Effector memory CD4-positive, alpha-beta T cell (primary cell): Measurements from ENCODE around the gene HHLA2.
"Not testable (repeated sequence)": the region's sequence is repeated elsewhere in the genome, so short reads cannot be mapped to it uniquely, and the experiment has no call there.

Source experiments
- DNase-seq, 3 donors: peaks; one replicate each; pipeline ENCODE4 v3.0.0-alpha.2; 2020
- H3K27ac ChIP-seq: 2 replicates; pipeline ENCODE4 v1.7.0; 2013; ENCODE audit warnings: mild to moderate bottlenecking, low read length, moderate library complexity; ENCODE audit not compliant: insufficient read depth, poor library complexity, severe bottlenecking
- H3K27me3 ChIP-seq: replicated peaks from 2 replicates; pipeline ENCODE4 v1.7.0; 2013; ENCODE audit warnings: mild to moderate bottlenecking, low read length; ENCODE audit not compliant: insufficient read depth, control insufficient read depth, poor library complexity, severe bottlenecking
- H3K36me3 ChIP-seq: 2 replicates; pipeline ENCODE4 v1.7.0; 2013; ENCODE audit warnings: mild to moderate bottlenecking, low read length, moderate library complexity; ENCODE audit not compliant: control insufficient read depth, insufficient read depth
- H3K4me1 ChIP-seq: 2 replicates; pipeline ENCODE4 v1.7.0; 2013; ENCODE audit warnings: low read length, mild to moderate bottlenecking; ENCODE audit not compliant: control insufficient read depth, insufficient read depth, poor library complexity, severe bottlenecking
- H3K4me3 ChIP-seq: 2 replicates; pipeline ENCODE4 v1.7.0; 2013; ENCODE audit warnings: low read length, low read depth, mild to moderate bottlenecking; ENCODE audit not compliant: insufficient read depth, poor library complexity, severe bottlenecking
- H3K9me3 ChIP-seq: 2 replicates; pipeline ENCODE4 v1.7.0; 2013; ENCODE audit warnings: mild to moderate bottlenecking, low read length, moderate library complexity; ENCODE audit not compliant: control insufficient read depth
- total RNA-seq, 3 donors: gene quantifications; one replicate each; lab custom pipeline; 2026; lab: John Stamatoyannopoulos, UW

Gene HHLA2
- total RNA-seq = 0.17 to 0.52 (median 0.39) reads per million in 3 donors

- Histone ChIP-seq H3K9me3 (no peaks in the 10 kb centered on the region), H3K4me3 (no peak within 1 kb of the TSS), H3K36me3 (no peaks in the 10 kb centered on the region), H3K27ac (no peak within 1 kb of the TSS), H3K4me1 (peaks cover 17% of the 10 kb centered on the region), H3K27me3 (no peaks in the 10 kb centered on the region)
- DNase-seq = no peak
These were observed at the start of gene HHLA2 for GRCh38 chr3:108296239-108296638. Gene HHLA2 (plus strand): TSS chr3:108296548. CDS start chr3:108351814, 55,266 bp downstream.

GRCh38 chr3:108250626-108251025 lies 45.7 kb upstream of the HHLA2 start:
- no peak overlapping the region for H3K27ac ChIP-seq
- no peaks in the 10 kb centered on the region for H3K4me1 ChIP-seq
- H3K27me3 ChIP-seq = no peaks in the 10 kb centered on the region
- no peaks in the 10 kb centered on the region for H3K9me3 ChIP-seq
- no peaks in the 10 kb centered on the region for H3K36me3 ChIP-seq
- no peak for DNase-seq
- no peak overlapping the region for H3K4me3 ChIP-seq

GRCh38 chr3:108251265-108251664 lies 45.1 kb upstream of the HHLA2 start:
- DNase-seq = no peak
- Histone ChIP-seq H3K27me3 (no peaks in the 10 kb centered on the region), H3K4me1 (no peaks in the 10 kb centered on the region)

GRCh38 chr3:108251844-108252243 lies 44.5 kb upstream of the HHLA2 start:
- H3K27me3 ChIP-seq = no peaks in the 10 kb centered on the region
- no peaks in the 10 kb centered on the region for H3K36me3 ChIP-seq
- no peaks in the 10 kb centered on the region for H3K4me1 ChIP-seq
- no peak for DNase-seq
- H3K9me3 ChIP-seq = no peaks in the 10 kb centered on the region
- no peak overlapping the region for H3K4me3 ChIP-seq
- no peak overlapping the region for H3K27ac ChIP-seq

More at GRCh38 chr3:108251265-108251664, 45.1 kb upstream of the HHLA2 start:
- Histone ChIP-seq H3K4me3 (no peak overlapping the region), H3K36me3 (no peaks in the 10 kb centered on the region), H3K9me3 (no peaks in the 10 kb centered on the region), H3K27ac (no peak overlapping the region)

GRCh38 chr3:108255131-108255530 lies 41.2 kb upstream of the HHLA2 start:
- Histone ChIP-seq H3K36me3 (no peaks in the 10 kb centered on the region), H3K27ac (no peak overlapping the region), H3K9me3 (no peaks in the 10 kb centered on the region), H3K4me1 (no peaks in the 10 kb centered on the region), H3K4me3 (no peak overlapping the region), H3K27me3 (no peaks in the 10 kb centered on the region)
- no peak for DNase-seq

- H3K4me1 ChIP-seq, H3K27me3 ChIP-seq, H3K27ac ChIP-seq, DNase-seq, H3K4me3 ChIP-seq, H3K36me3 ChIP-seq, H3K9me3 ChIP-seq: not testable (repeated sequence)
These were observed 31.6 kb upstream of the HHLA2 start for GRCh38 chr3:108264534-108265298.

GRCh38 chr3:108268235-108268634 lies 28.1 kb upstream of the HHLA2 start:
- not testable (repeated sequence) for H3K4me3 ChIP-seq, H3K9me3 ChIP-seq, H3K27ac ChIP-seq, H3K27me3 ChIP-seq, DNase-seq, H3K4me1 ChIP-seq, H3K36me3 ChIP-seq

- H3K27me3 ChIP-seq = no peaks in the 10 kb centered on the region
- DNase-seq = no peak
These were observed 24.7 kb upstream of the HHLA2 start for GRCh38 chr3:108271626-108272025.

GRCh38 chr3:108279066-108279465 lies 17.3 kb upstream of the HHLA2 start:
- not testable (repeated sequence) for DNase-seq, H3K4me3 ChIP-seq, H3K36me3 ChIP-seq, H3K27ac ChIP-seq, H3K9me3 ChIP-seq, H3K27me3 ChIP-seq, H3K4me1 ChIP-seq

More at GRCh38 chr3:108271626-108272025, 24.7 kb upstream of the HHLA2 start:
- Histone ChIP-seq H3K4me1 (no peaks in the 10 kb centered on the region), H3K36me3 (no peaks in the 10 kb centered on the region), H3K4me3 (no peak overlapping the region), H3K27ac (no peak overlapping the region), H3K9me3 (no peaks in the 10 kb centered on the region)

GRCh38 chr3:108280476-108280875 lies 15.9 kb upstream of the HHLA2 start:
- Histone ChIP-seq H3K27me3 (no peaks in the 10 kb centered on the region), H3K27ac (no peak overlapping the region), H3K4me3 (no peak overlapping the region), H3K9me3 (no peaks in the 10 kb centered on the region), H3K36me3 (no peaks in the 10 kb centered on the region), H3K4me1 (no peaks in the 10 kb centered on the region)
- DNase-seq = no peak
